Measurements from ENCODE around the gene DPAGT1.

DNA sequence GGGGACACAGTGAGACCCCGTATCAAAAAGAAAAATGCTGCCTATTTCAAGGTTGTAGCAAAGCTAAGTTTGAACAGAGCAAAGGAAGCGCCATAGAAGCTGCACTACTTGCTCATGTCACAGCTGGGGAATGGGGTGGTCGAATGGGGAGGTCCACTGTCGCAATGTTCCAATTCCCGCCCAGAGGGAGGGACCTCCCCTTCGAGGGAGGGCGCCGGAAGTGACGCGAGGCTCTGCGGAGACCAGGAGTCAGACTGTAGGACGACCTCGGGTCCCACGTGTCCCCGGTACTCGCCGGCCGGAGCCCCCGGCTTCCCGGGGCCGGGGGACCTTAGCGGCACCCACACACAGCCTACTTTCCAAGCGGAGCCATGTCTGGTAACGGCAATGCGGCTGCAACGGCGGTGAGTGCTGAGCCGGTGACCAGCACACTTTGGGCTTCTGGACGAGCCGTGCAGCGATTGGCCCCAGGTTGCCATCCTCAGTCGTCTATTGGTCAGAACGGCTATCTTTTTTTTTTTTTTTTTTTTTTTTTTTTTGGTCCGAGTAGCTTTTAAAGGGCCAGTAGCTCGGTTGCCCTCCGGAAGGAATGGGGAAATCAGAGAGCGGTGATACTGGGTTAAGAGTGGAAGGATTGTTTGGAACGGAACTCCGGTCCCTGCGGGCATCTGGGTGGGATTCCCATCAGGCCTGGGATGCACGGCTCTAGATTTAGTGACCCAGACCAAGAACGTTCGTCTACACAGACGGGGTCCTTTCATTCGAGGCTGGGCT is 16.8 kb downstream of the DPAGT1 start, which contains the start of gene HMBS:
- TF ChIP-seq JUN (IDR thresholded peaks at IDR 0.05; ENCODE audit: borderline replicate concordance, insufficient read depth, insufficient read length, low read depth) (no peak), CTCF (IDR thresholded peaks at IDR 0.05; ENCODE audit: extremely low read depth in 1 of 2, insufficient read depth in 1 of 2, low read depth in 1 of 2, low read length in 2 of 2) (no peak), POLR2A (IDR thresholded peaks at IDR 0.05; ENCODE audit: low read depth, low read length) (peak; percentile 97), POLR2AphosphoS5 (IDR thresholded peaks at IDR 0.05; ENCODE audit: insufficient read depth, low read depth, low read length) (peak; percentile 94), EZH2 (IDR thresholded peaks at IDR 0.05; ENCODE audit: borderline replicate concordance, low read depth, low read length, severe bottlenecking) (no peak), MAX (IDR thresholded peaks at IDR 0.05; ENCODE audit: insufficient read depth, insufficient read length) (peak; percentile 58), FOS (IDR thresholded peaks at IDR 0.05; ENCODE audit: borderline replicate concordance, insufficient read depth, low read length) (no peak)
